GM18861 (cell line): ENCODE measurements around the gene C2orf49.

Experiments
- ATAC-seq: cut with Tn5 transposase; IDR thresholded peaks from one replicate; pipeline ENCODE4 v1.9.1; 2021; ENCODE audit not compliant: unreplicated experiment

C2orf49 gene

DNA sequence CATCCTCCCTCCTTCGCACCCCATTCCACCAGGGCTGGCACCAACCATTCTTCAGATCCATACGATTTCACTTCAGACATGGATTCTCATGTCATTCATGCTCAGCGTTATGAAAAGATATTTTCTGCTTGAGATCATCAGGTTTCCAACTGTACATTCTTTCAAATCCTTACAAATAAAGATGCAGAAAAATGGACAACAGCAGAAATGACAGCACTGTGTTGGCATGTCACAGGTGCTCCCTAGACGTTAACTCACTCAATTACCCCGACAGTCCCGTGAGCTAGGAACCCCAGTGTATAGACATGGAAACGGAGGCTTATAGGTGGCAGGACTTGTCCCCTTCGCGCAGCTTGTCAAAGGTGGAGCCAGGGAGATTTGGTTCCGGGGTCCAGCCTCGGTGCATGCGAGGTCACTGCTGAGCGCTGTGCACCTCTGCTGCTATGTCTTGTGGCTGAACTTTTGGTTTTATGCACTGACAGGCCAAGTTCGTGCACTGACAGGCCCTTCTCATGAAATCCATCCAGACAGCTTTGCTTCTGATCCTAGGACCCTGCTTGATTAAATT, 43.8 kb downstream of the C2orf49 start:
- ATAC-seq = no peak

- no peak for ATAC-seq
Observed at GRCh38 chr2:105382177-105382576, 44.8 kb downstream of the C2orf49 start.

GRCh38 chr2:105383432-105384166, 46.3 kb downstream of the C2orf49 start:
- no peak for ATAC-seq

DNA sequence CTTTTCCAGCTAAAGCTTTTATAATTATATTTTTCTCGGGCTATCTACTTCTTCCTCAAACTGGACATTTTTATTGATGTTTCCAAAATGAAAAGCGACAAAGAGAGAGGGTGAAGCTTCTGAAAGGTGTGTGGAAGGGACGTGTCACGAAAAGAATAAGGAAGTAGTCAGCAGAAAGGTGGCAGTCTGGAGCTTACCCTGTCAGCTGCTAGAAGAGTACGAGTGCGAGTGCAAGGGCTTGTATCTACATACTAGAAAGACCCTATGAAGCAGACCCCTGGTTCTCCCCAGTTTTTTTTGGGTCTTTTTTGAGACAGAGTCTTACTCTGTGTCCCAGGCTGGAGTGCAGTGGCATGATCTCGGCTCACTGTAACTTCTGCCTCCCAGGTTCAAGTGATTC, 46.9 kb downstream of the C2orf49 start:
- ATAC-seq = no peak

DNA sequence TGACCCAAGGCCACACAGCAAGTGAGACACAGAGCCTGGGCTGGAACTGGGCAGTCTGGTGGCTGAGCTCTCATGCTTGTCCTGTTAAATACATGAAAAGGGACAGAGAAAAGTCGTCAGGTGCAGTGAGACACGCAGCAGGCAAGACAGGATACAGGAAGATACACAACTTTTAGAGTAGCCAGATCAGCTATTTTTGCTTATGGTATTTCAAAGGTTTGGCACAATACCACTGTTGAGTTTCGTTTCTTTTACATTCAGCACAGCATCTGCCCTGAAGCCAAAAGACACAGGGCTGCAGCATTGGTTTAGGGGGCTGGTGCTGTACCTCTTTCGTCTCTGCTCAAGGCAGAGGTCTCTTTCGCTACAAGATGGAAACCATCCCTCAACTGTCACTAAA, 47.5 kb downstream of the C2orf49 start:
- no peak for ATAC-seq

DNA sequence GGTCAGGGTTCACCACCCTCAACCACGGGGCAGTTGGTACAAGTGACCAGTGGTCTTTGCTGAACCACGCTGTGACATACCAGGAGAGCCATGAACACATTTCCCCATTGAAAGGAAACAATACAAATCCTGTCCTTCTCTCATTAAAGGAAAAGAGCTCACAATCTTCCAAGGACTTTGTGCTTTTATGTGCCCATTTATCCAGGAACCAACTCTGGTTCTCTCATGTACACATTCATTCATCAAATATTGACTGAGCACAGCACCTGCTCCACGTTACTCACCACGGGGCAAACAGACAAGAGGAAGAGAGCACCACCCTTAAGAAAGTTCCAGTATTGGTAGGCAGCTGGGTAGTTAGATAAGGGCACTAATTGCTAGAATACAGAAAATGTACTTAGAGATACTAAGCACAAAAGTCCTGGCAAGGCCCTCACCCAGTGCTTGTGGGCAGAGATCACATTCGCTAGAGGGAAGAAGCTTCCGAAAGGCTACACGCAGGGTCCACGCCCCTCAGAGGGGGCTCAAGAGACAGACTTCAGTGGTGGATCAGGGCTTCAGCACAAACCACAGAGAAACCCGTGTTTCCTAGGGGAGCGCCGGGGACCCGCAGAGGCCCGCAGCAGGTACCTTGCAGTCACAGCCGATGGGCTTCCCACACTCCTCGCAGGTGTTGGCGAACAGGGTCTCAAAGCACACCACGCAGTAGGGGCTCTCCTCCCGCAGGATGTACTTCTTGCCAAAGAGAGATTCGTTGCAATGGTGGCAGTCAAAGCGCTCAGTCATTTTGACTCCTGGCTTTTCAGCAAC, 48.6 kb downstream of the C2orf49 start:
- ATAC-seq = no peak

GRCh38 chr2:105387225-105387624, 49.9 kb downstream of the C2orf49 start:
- no peak for ATAC-seq

GRCh38 chr2:105388971-105389381, 51.6 kb downstream of the C2orf49 start:
- ATAC-seq = no peak

DNA sequence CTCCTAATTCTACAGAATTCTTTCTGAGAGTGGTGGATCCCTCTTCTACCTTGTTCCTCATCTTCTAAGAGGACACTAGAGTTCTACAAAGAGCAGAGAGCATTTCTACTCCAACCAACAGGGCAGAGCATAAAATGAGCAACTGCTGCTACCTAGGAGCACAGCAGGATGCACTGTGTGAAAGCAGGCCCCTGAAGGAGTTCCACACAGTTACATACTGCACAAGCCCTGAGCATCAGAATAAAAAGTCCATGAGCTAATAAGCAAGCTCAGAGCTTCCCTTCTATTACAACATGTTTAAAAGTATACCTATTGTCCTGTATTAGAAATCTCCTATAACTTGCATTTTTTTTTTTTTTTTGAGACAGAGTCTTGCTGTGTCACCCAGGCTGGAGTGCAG, 53.1 kb downstream of the C2orf49 start:
- ATAC-seq = no peak

- no peak for ATAC-seq
Observed at GRCh38 chr2:105391058-105391627, 53.8 kb downstream of the C2orf49 start.

DNA sequence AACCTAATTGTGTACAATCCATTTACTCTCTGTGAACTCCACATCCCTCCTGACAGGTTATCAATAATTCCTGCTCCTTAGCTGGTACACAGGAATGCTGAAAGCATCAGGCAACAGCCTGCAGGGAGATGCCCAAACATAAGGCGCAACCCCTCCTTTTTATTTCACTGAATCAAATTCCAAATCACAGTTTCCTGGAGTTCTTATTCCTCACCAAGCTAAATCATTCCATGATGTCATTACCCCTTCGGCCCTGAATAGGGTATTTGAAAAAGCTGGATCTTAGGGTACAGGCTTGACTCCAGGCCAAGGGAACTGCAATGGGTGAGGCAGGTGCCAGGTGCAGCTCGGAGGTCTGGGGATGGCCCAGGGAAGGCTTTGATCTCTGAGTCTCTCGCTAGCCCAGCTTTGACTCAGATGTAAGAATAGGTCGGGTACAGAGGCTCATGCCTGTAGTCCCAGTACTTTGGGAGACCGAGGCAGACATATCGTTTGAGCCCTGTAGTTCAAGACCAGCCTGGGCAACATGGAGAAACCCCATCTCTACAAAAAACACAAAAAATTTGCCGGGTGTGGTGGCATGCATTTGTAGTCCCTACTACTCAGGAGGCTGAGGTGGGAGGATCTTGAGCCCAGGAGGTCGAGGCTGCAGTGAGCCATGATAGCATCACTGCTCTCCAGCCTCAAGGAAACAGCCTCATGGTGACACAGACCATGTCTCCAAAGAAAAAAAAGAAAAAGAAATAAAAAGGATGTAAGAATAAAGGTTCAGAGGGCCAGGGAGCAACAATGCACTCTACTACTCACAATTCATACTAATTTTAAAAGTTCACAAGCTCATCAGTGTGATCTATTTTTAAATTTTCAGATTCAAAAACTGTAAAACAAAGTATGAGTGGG, 54.7 kb downstream of the C2orf49 start:
- ATAC-seq = no peak

DNA sequence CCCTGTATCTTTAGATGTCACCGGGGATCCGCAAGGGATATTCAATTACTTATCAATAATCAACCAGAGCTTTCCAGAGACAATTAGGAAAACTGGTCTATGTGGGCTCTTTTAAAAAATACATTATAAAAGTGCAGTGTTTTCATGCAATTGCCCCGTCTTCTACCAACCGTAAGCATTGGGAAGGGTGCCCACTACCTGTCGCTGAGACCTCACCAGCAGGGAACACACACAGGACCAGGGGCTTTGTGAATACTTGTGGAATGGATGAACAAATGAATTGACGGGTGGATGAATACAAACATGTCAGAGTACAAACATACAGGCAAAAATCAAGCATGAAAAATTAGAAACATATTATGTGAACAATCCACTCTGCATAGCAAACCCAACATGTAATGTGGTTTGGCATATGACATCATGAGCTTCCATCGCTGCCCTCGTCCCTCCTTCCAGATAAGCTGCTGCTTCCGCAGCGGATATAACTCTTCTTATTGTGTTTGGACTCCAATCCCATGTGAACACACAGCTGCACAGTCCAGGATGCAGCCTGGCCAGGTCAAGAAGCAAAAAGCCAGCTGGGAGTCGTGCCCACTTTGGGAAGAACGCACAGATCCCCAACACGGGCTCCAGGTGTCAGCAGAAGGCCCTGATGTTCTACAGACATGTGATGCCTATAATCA, 56.2 kb downstream of the C2orf49 start:
- no peak for ATAC-seq

DNA sequence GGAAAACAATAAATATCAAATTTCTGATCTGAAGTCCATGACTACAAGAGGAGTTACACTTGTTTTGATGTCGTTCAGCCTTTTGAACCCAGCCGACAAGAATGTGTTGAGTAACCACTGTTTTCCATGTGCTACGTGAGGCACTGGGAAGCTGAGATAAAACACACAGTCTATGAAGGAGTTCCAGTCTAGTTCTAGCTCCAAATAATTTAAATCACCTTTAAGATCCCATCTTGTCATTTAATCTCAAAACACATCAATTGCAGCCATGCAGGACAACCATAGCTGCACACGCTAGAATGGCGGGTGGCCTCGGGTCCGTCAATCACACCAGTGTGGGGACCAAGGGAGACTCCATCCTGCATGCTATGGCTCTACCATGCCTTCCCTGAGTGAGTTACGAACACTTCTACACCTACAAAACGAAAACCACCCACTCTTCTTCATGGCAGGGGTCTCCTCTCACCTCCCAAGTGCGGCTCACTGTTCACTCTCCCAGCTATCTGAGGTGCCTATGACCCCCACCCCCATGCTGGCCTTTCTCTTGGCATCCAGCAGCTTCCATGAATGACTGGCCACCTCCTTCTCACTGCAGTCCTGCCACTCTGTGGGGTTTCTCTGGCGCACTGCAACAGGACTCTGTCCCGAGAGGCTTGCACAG, 57.7 kb downstream of the C2orf49 start:
- no peak for ATAC-seq

DNA sequence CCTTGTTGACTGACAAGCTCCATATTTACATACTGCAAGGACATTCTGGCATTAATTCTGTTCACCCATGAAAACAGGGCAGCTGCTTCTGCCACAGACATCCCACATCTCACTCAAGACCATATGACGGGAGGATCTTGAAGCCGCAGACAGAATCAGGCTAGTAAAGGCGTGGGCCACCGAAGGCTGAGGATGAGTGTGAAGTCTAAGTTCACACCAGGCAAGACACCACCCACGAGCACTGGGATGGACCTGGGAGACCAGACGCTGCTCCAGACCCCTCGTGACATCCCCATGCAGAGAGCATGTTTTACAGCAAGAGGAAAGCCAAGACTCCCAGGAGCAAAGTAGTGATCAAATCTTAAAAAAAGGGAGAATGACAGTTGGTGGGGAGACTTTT, 58.4 kb downstream of the C2orf49 start:
- no peak for ATAC-seq

GRCh38 chr2:105396254-105397024, 59.1 kb downstream of the C2orf49 start:
- no peak for ATAC-seq

DNA sequence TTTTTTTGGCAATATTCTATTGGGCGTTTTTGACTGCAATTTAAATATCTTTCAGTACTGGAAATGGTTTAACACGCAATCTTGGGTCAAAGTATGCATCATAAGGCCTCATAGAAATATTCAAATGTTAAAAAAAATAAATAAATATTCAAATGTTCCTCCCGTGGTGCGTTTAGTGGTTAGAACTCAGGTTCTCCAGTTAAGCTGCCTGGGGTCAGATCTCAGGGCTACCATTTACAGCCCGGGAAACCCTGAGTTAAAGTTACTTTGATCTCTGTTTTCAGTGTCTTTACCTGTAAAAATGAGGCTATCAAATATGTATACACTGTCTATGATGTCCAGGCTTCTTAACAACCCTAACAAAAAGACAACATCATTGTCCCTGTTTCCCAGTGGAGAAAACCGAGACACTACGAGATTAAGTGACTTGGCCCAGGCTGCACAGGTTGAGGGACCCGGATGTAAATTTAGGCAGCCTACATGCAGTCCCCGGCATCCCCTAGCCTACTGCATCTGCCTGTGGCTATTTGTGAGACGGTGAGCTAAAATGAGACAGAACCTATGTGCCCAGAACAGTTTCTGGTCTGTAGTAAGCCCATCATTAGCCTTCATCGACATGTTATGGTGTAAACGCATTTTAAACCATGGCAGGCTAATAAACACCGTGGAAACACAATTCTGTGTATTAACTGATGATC, 59.8 kb downstream of the C2orf49 start:
- ATAC-seq = no peak

DNA sequence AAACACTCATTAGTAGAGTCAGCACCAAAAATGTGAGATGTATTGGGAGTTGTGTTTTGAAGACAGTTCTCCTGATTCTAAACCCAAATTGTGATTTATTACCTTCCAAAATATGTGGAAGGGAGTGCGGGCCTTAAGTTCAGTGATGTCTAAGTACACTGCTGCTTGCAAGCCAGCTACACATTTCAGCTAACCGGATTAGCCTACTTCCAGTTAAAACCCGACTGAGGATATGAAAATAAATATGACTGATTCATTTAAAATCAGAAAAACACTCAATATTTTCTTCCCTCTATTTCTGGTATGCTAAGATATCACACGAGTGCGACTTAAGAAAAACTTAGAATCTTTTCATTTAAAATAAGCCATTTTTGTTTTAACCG, 60.6 kb downstream of the C2orf49 start:
- no peak for ATAC-seq
